GM12891 (cell line): ENCODE measurements around the gene SEC22A.

Experiments
- PAX5 ChIP-seq: IDR thresholded peaks from 2 replicates; pipeline ENCODE4 v1.6.1; 2011; ENCODE audit warnings: low read length, moderate library complexity, mild to moderate bottlenecking; ENCODE audit not compliant: insufficient read depth, severe bottlenecking
- POLR2A ChIP-seq: IDR thresholded peaks from 2 replicates; pipeline ENCODE4 v1.6.1; 2011; ENCODE audit warnings: low read depth, low read length, control low read depth
- POLR2AphosphoS5 ChIP-seq: IDR thresholded peaks from 2 replicates; pipeline ENCODE4 v1.6.1; 2011; ENCODE audit warnings: low read depth, low read length, control low read depth
- POU2F2 ChIP-seq: IDR thresholded peaks from 2 replicates; pipeline ENCODE4 v1.6.1; 2011; ENCODE audit warnings: low read depth, mild to moderate bottlenecking, control low read depth, low read length, moderate library complexity
- SPI1 ChIP-seq: IDR thresholded peaks from 2 replicates; pipeline ENCODE4 v1.6.1; 2011; ENCODE audit warnings: low read depth, low read length, control low read depth
- TAF1 ChIP-seq: IDR thresholded peaks from 2 replicates; pipeline ENCODE4 v1.6.1; 2011; ENCODE audit warnings: low read depth, low read length, control low read depth

- TF ChIP-seq TAF1 = no peak
- no peak for TF ChIP-seq POLR2A
- TF ChIP-seq POLR2AphosphoS5 = no peak
- no peak for TF ChIP-seq SPI1
- TF ChIP-seq PAX5 = no peak
- TF ChIP-seq POU2F2 = no peak
Observed at GRCh38 chr3:123295901-123296250, 94.1 kb downstream of the SEC22A start.
